Middle frontal gyrus (tissue), 1 donor: ENCODE results near the gene THSD7A.

Experiments
- DNase-seq: peaks from one replicate; pipeline ENCODE4 v3.0.0-alpha.2; 2015; ENCODE audit warnings: low spot score; ENCODE audit errors: extremely low spot score

The THSD7A gene

DNA sequence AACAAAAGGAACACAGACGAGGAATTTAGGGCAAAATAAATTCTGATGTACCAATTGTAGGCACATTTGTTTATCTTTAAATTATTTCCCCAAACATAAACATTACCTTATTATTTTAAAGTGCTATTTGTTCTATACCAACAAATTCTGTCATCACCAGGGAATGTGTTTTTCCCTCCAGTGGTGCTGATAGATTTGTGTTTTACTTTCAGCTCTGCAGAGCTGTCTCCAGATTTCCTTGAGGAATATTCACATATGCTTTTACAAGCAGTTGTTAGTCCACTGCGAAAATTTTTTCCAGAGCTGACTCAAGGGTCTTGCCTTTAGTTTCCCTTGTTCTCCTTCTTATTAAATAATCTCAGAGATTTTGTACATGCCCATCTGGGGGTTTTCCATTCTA is 495.6 kb downstream of the THSD7A start:
- no peak for DNase-seq

DNA sequence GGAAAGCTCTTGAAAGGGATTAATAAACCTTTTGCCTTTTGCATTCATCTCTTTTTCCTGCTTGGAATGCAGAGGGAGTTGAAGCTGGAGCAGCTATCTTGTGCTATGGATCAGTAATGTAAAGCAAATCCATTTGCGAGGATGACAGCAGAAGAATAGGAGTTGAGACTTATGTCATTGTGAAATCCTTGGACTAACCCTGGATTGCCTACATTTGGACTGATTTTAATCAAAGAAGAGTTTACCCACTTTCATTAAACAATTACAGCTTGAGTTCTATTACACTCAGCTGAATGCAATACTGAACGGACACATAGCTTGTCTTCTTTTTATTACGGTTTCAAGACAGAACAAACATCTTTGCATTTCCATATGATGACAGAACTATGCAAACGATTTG is 496.1 kb downstream of the THSD7A start:
- no peak for DNase-seq

DNA sequence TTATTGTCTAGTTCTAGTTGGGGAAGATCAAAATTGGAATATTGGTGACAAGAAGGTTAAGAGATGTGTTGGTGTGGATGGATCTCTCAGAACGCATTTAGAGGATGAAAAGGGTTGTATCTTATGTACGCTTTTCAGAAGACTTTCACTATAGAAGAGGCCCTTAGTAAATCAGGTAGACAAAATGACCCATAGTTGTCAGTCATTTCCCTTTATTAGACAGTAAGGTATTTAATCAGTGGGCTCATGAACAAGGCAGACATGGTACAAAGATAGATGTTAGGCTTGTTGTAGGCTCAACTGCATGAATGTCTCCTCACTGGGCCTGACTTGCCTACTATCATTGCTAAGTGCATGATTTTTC is 499.2 kb downstream of the THSD7A start:
- DNase-seq, result no peak

DNA sequence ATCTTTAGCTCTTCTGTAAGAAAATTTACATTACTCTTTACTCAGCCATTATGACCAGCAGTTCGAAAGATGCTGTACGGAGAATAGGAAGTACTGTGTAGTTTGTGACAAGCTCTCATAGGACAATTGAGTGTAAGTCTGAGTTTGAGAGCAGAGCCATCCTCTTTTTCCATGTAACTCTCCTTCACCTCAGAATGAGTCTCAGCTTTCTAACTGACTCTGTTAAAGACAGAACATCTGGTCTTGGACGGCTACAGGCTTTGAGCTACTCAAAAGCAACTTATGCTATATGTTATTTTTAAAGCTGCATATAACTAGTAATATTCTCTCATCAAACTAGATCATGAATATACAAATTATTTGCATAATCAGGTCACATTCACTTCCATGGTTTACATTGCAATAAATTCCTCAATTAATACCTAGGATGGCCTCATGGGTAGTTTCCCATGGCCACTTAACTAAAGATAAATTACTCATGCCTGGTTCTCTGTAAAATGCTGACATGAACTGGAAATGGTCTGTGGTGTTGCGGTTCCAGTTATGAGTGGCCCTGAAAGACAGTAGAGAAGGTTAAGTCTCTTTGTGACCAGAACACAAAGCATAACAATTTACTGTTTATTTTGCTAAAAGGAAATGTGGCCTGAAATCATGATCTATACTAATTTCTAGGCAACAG is 499.7 kb downstream of the THSD7A start:
- no peak for DNase-seq

DNA sequence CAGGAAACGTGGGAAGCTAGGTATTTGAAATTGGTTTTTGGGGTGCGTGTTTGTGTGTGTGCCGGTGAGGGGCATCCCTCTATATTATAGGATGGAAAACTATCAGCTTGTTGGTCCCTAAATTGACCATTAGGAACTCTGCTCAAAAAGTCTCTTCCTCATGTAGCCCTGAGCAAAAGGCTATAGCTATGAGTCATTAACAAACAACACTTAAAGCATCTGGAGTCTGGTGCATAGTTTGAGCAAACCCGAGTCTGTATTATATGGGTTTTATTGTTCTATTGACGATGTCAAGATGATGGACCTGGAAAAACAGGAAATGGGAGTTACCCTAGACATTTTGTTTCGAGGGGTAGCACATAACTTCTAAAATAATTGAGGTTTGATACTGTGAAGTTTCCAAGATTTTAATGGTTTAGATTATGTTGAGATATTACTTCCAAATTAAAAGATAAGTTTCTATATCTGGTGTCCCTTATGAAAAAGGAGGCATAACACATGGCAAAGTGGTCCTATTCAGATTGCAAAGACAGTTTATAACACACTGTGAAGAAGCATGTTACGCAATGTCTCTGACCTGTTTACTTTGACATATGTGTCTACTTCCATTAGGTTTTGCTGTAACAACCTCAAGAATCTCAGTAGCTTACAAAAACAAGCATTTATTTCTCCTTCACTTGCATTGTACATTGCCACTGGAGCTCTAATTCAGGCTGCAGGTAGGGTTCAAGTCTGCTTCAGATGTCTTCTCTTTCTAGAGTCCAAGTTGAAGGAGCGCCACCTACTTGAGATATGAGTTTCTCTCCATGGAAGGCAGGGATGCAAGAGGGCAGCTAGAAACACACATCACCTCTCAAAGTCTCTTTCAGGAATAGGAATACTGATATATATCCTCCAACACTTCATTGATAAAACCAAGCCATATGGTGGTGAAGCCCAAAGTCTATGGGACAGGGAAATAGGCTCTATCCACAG is 500.6 kb downstream of the THSD7A start:
- no peak for DNase-seq

DNA sequence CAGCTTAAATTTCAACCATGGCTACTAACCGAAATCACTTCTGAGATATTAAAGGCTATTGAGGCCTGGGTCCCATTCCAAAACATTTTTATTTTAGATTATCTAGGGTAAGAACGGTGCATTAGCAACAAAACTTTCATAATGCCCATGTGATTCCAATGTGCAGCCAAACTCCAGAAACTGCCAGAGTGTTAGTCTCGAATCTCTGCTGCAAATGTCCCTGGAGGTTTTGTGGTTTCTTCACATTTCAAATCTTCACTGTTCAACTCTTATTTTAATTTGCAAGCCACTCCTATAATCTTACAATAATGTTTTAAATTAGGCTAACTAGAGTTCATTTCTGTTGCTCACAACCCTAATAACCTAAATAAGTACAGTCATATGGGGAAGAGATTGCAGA is 501.3 kb downstream of the THSD7A start:
- DNase-seq, result no peak

DNA sequence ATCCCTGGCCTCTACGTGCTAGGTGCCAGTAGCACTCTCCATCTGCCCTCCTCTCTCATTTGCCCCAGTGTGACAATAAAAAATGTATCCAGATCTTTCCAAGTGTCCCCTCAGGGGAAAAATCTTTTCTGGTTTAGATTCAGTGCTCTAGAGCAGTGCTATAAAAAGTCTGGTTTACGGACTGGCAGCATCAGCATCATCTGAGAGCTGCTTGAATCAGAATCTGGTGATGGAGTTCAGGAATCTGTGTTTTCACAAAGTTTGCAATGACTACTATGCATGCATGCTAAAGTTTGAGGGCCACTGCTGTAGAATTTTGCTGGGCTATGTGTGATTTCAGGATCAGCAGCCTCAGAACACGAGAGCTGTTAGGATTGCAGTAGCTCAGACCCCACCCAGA is 501.8 kb downstream of the THSD7A start:
- DNase-seq, result no peak

DNA sequence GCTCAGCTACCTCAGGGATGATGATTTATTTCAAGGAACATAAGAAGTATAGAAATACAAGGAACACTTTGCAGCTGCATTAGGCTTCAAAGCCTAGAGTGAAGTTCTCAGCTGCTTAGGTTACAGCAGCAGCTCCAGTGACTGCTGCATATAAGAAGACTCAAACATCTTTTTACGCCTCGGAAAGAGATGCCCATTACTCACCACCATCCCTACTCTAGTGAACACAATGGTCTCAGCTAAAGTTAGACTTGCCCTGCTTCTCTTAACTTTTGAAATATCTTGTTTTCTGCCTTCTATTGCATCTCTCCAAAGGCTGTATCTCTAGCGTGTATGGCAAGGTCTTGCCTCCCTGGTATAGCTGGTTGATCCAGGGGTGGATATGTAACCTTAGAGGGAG is 502.4 kb downstream of the THSD7A start:
- no peak for DNase-seq

DNA sequence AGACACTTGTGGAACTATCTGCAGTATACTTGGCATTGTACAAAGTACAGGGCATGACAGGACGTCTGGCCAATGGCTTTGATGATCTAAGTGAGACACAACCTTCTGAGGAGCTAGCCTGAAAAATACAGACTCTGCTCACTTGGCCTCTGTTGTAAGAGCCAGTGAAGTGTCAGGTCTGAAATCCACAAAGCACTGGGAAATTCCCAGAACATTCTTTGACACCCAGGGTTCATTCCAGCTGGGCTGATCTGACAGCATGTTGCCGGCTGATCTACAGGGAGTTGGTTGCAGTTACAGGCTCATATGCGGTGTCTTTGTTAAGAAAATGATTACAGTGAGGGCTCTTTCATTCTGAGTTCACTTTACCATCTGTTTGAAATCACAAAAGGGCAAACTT is 503.7 kb downstream of the THSD7A start:
- no peak for DNase-seq

DNA sequence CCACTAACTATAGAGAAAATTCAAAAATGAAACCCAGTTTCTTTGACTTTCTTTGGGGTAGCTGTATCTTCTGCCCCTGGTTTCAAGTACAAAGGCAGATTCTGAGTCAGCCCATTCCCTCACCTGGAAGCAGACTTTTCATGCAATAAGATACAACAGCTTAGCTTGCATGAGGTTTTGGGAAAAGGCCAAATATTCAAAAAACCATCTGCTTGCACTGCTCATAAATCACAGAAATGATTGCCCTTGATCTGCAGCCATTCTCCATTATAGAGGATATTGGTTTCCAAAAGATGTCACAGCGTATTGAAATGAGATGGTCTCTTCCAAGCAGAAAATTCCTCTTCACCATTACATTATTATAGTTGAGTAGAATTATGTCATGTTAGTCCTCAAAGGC is 504.4 kb downstream of the THSD7A start:
- no peak for DNase-seq
